Activated CD8-positive, alpha-beta T cell treated with anti-CD3 and anti-CD28 coated beads, Interleukin-2, amount 10 ng/mL, durations not matched to agents 7 days and 5 days (primary cell): ENCODE results near the gene TSTD1. TPM values are rescaled to one million over a fixed set of nuclear protein-coding genes. Genes with fewer than 3 reads are reported as not detected.

Experiments used
- ATAC-seq: fragments of 150-1000 bp; cut with Tn5 transposase; one replicate; pipeline ENCODE4 v1.10.0; 2021; ENCODE audit warnings: moderate library complexity
- CTCF ChIA-PET: fragments of 350-600 bp; sonication (Branson Sonifier 250); formaldehyde crosslinking; loops from one replicate; lab custom pipeline; 2021; ENCODE audit warnings: antibody characterized with exemption; lab: Charles Lee
- POLR2A ChIA-PET: fragments of 350-600 bp; sonication (Branson Sonifier 250); formaldehyde crosslinking; loops from one replicate; lab custom pipeline; 2021; ENCODE audit warnings: antibody characterized with exemption; lab: Charles Lee
- DNase-seq: peaks from one replicate; pipeline ENCODE4 v3.0.0-alpha.2; 2020
- H3K27ac Mint-ChIP-seq: one replicate; pipeline ENCODE4 v1.8.0; 2021; ENCODE audit warnings: mild to moderate bottlenecking, mixed read lengths
- H3K27me3 Mint-ChIP-seq: one replicate; pipeline ENCODE4 v1.8.0; 2021; ENCODE audit warnings: low read depth, mixed read lengths
- H3K36me3 Mint-ChIP-seq: one replicate; pipeline ENCODE4 v1.8.0; 2021; ENCODE audit warnings: low read depth, mixed read lengths
- H3K4me1 Mint-ChIP-seq: one replicate; pipeline ENCODE4 v1.8.0; 2021; ENCODE audit warnings: low read depth, mixed read lengths
- H3K4me3 Mint-ChIP-seq: one replicate; pipeline ENCODE4 v1.8.0; 2021; ENCODE audit warnings: mild to moderate bottlenecking, mixed read lengths
- H3K9me3 Mint-ChIP-seq: one replicate; pipeline ENCODE4 v1.8.0; 2022; ENCODE audit warnings: mixed read lengths; ENCODE audit not compliant: insufficient read depth
- total RNA-seq, 2 experiments: library from RNA; stranded (reverse); gene quantifications; one replicate each; pipeline ENCODE4 v1.2.3, GENCODE V29; 2021

TSTD1 gene
- total RNA-seq, 2 experiments from 2014 or later: 63.2 to 63.3 TPM

GRCh38 chr1:161051219-161051618 lies 12.5 kb upstream of the TSTD1 start:
- peaks cover 85% of the 10 kb centered on the region for H3K36me3 Mint-ChIP-seq
- ChIA-PET CTCF (interaction anchor here (1.1 to 2.5 kb wide), 3 partner anchors 41 to 65 kb away, joined by 4 to 11 read pairs (median 4); partner anchors contain the start of gene KLHDC9), POLR2A (interaction anchor here (0.5 kb wide), 1 partner anchor 107 kb away, joined by 4 read pairs; no protein-coding TSS in a partner anchor)
- ATAC-seq (no peak), DNase-seq (no peak)
- H3K27ac Mint-ChIP-seq: no peak overlapping the region
- peaks cover 41% of the 10 kb centered on the region for H3K4me1 Mint-ChIP-seq
- H3K27me3 Mint-ChIP-seq: no peaks in the 10 kb centered on the region
- H3K4me3 Mint-ChIP-seq: no peak overlapping the region
- no peaks in the 10 kb centered on the region for H3K9me3 Mint-ChIP-seq

- ATAC-seq (no peak), DNase-seq (no peak)
- CTCF ChIA-PET: interaction anchor here (0.5 kb wide), 1 partner anchor 181 kb away, joined by 3 read pairs; no protein-coding TSS in a partner anchor
- Mint-ChIP-seq H3K36me3 (peaks cover 86% of the 10 kb centered on the region), H3K4me1 (peaks cover 45% of the 10 kb centered on the region), H3K27ac (peak overlapping the region; percentile 23), H3K27me3 (no peaks in the 10 kb centered on the region), H3K4me3 (no peak overlapping the region), H3K9me3 (no peaks in the 10 kb centered on the region)
- POLR2A ChIA-PET: interaction anchor here (1.1 to 1.3 kb wide), 2 partner anchors 20 to 49 kb away, joined by 3 read pairs; partner anchors contain the start of gene KLHDC9
Measured at GRCh38 chr1:161048949-161049722, 10.4 kb upstream of the TSTD1 start.

GRCh38 chr1:161047436-161048420 lies 9.0 kb upstream of the TSTD1 start:
- H3K27me3 Mint-ChIP-seq: no peaks in the 10 kb centered on the region
- ChIA-PET CTCF (interaction anchor here (0.8 to 10.7 kb wide), 8 partner anchors 13 to 119 kb away, joined by 3 to 114 read pairs (median 5); partner anchors contain the start of genes ARHGAP30, KLHDC9 and PPOX), POLR2A (interaction anchor here (1.3 to 4.8 kb wide), 6 partner anchors 17 to 106 kb away, joined by 3 to 141 read pairs (median 16); partner anchors contain the start of genes ARHGAP30, NIT1, PFDN2 and UFC1)
- H3K4me1 Mint-ChIP-seq: peaks cover 45% of the 10 kb centered on the region
- H3K27ac Mint-ChIP-seq: peak overlapping the region; percentile 99
- H3K9me3 Mint-ChIP-seq: no peaks in the 10 kb centered on the region
- no peak for DNase-seq
- ATAC-seq: no peak
- H3K36me3 Mint-ChIP-seq: peaks cover 79% of the 10 kb centered on the region
- H3K4me3 Mint-ChIP-seq: no peak overlapping the region

- CTCF ChIA-PET: interaction anchor here (0.8 to 10.7 kb wide), 9 partner anchors 14 to 179 kb away, joined by 3 to 114 read pairs (median 5); partner anchors contain the start of genes ARHGAP30, KLHDC9, PPOX and TOMM40L
- Mint-ChIP-seq H3K9me3 (no peaks in the 10 kb centered on the region), H3K27me3 (no peaks in the 10 kb centered on the region), H3K4me3 (peak overlapping the region; percentile 85), H3K4me1 (peaks cover 43% of the 10 kb centered on the region), H3K27ac (peak overlapping the region; percentile 99), H3K36me3 (peaks cover 80% of the 10 kb centered on the region)
- DNase-seq: no peak
- POLR2A ChIA-PET: interaction anchor here (0.9 to 4.8 kb wide), 14 partner anchors 8 to 136 kb away, joined by 3 to 141 read pairs (median 11); partner anchors contain the start of genes ARHGAP30, DEDD, F11R and NIT1
- ATAC-seq: no peak
Measured at GRCh38 chr1:161046605-161047228, 8.0 kb upstream of the TSTD1 start.

- Mint-ChIP-seq H3K27me3 (no peaks in the 10 kb centered on the region), H3K27ac (peak within 1 kb of the TSS; percentile 99), H3K9me3 (no peaks in the 10 kb centered on the region), H3K4me3 (peak within 1 kb of the TSS; percentile 85), H3K36me3 (peaks cover 80% of the 10 kb centered on the region), H3K4me1 (peaks cover 49% of the 10 kb centered on the region)
- ATAC-seq (peak; percentile 68), DNase-seq (peak; percentile 96)
- POLR2A ChIA-PET: interaction anchor here (0.5 to 4.8 kb wide), 24 partner anchors 9 to 344 kb away, joined by 3 to 141 read pairs (median 7); partner anchors contain the start of genes ARHGAP30, CD48, DEDD and F11R
- CTCF ChIA-PET: interaction anchor here (0.5 to 10.7 kb wide), 22 partner anchors 11 to 321 kb away, joined by 3 to 114 read pairs (median 3); partner anchors contain the start of genes ARHGAP30, B4GALT3, F11R and KLHDC9
Measured at GRCh38 chr1:161045736-161046604, 7.2 kb upstream of the TSTD1 start, which contains the start of gene USF1. USF1 (minus strand) TSS chr1:161045977; CDS start chr1:161043275, 2,702 bp downstream.

GRCh38 chr1:161044908-161045735 lies 6.4 kb upstream of the TSTD1 start:
- Mint-ChIP-seq H3K9me3 (no peaks in the 10 kb centered on the region), H3K27me3 (no peaks in the 10 kb centered on the region), H3K27ac (peak overlapping the region; percentile 99), H3K4me3 (peak overlapping the region; percentile 85), H3K36me3 (peaks cover 85% of the 10 kb centered on the region), H3K4me1 (peaks cover 52% of the 10 kb centered on the region)
- CTCF ChIA-PET: interaction anchor here (0.5 to 10.7 kb wide), 22 partner anchors 10 to 342 kb away, joined by 3 to 114 read pairs (median 3); partner anchors contain the start of genes ARHGAP30, B4GALT3, F11R and KLHDC9
- POLR2A ChIA-PET: interaction anchor here (0.7 to 4.8 kb wide), 23 partner anchors 9 to 344 kb away, joined by 3 to 141 read pairs (median 7); partner anchors contain the start of genes ARHGAP30, CD48, DEDD and F11R
- ATAC-seq (peak; percentile 66), DNase-seq (peak; percentile 87)

GRCh38 chr1:161044535-161044907 lies 5.8 kb upstream of the TSTD1 start:
- peaks cover 58% of the 10 kb centered on the region for H3K4me1 Mint-ChIP-seq
- H3K27ac Mint-ChIP-seq: peak overlapping the region; percentile 99
- H3K27me3 Mint-ChIP-seq: no peaks in the 10 kb centered on the region
- ATAC-seq (peak; percentile 17), DNase-seq (no peak)
- no peaks in the 10 kb centered on the region for H3K9me3 Mint-ChIP-seq
- peaks cover 85% of the 10 kb centered on the region for H3K36me3 Mint-ChIP-seq
- POLR2A ChIA-PET: interaction anchor here (0.7 to 4.8 kb wide), 14 partner anchors 10 to 345 kb away, joined by 3 to 141 read pairs (median 11); partner anchors contain the start of genes ARHGAP30, DEDD, F11R and NIT1
- H3K4me3 Mint-ChIP-seq: peak overlapping the region; percentile 85
- CTCF ChIA-PET: interaction anchor here (0.7 to 10.7 kb wide), 13 partner anchors 18 to 342 kb away, joined by 3 to 114 read pairs (median 4); partner anchors contain the start of genes ARHGAP30, F11R and KLHDC9

- DNase-seq (no peak), ATAC-seq (no peak)
- peak overlapping the region; percentile 88 for H3K27ac Mint-ChIP-seq
- H3K4me3 Mint-ChIP-seq: peak overlapping the region; percentile 91
- peaks cover 61% of the 10 kb centered on the region for H3K36me3 Mint-ChIP-seq
- H3K27me3 Mint-ChIP-seq: no peaks in the 10 kb centered on the region
- H3K4me1 Mint-ChIP-seq: peaks cover 63% of the 10 kb centered on the region
- CTCF ChIA-PET: interaction anchor here (1.1 to 10.7 kb wide), 5 partner anchors 18 to 57 kb away, joined by 3 to 114 read pairs (median 12); partner anchors contain the start of genes ARHGAP30 and F11R
- POLR2A ChIA-PET: interaction anchor here (1.5 to 5.7 kb wide), 4 partner anchors 29 to 271 kb away, joined by 4 to 39 read pairs (median 8); partner anchors contain the start of genes ARHGAP30 and KLHDC9
- no peaks in the 10 kb centered on the region for H3K9me3 Mint-ChIP-seq
Measured at GRCh38 chr1:161039546-161039945, 782 bp upstream of the TSTD1 start.
